WERI-Rb-1 (cell line): Measurements from ENCODE around the gene FNDC3B.

Experiments used
- DNase-seq: peaks from one replicate; pipeline ENCODE4 v3.0.0-alpha.2; 2020
- H3K27ac ChIP-seq: fragments of 250-450 bp; sonication (Bioruptor Pico); 2 replicates; pipeline ENCODE4 v1.5.1; 2020; ENCODE audit warnings: mild to moderate bottlenecking, moderate library complexity
- H3K27me3 ChIP-seq: fragments of 250-450 bp; sonication (Bioruptor Pico); 2 replicates; pipeline ENCODE4 v1.5.1; 2021; ENCODE audit warnings: mild to moderate bottlenecking, low read depth, moderate library complexity; ENCODE audit not compliant: insufficient read depth, severe bottlenecking
- H3K36me3 ChIP-seq: fragments of 250-450 bp; sonication (Bioruptor Pico); 2 replicates; pipeline ENCODE4 v1.5.1; 2020; ENCODE audit warnings: mild to moderate bottlenecking, moderate library complexity
- H3K4me3 ChIP-seq: 2 replicates; pipeline ENCODE4 v1.5.1; 2011; ENCODE audit warnings: low read depth, mild to moderate bottlenecking, control low read depth, low read length
- H3K9me3 ChIP-seq: fragments of 250-450 bp; sonication (Bioruptor Pico); 2 replicates; pipeline ENCODE4 v1.5.1; 2021; ENCODE audit warnings: mild to moderate bottlenecking, moderate library complexity; ENCODE audit not compliant: severe bottlenecking
- TF ChIP-seq, protein P1 (sequence below): IDR thresholded peaks from 2 replicates; pipeline ENCODE4 v1.5.1; 2011; ENCODE audit warnings: low read depth, mild to moderate bottlenecking, control low read depth, inconsistent platforms, low read length

The FNDC3B gene

GRCh38 chr3:172263781-172264486 lies 224.6 kb downstream of the FNDC3B start:
- Histone ChIP-seq H3K27me3 (no peaks in the 10 kb centered on the region), H3K4me3 (no peak overlapping the region), H3K36me3 (no peaks in the 10 kb centered on the region), H3K9me3 (no peaks in the 10 kb centered on the region), H3K27ac (no peak overlapping the region)
- DNase-seq: no peak
- TF ChIP-seq, protein P1, sequence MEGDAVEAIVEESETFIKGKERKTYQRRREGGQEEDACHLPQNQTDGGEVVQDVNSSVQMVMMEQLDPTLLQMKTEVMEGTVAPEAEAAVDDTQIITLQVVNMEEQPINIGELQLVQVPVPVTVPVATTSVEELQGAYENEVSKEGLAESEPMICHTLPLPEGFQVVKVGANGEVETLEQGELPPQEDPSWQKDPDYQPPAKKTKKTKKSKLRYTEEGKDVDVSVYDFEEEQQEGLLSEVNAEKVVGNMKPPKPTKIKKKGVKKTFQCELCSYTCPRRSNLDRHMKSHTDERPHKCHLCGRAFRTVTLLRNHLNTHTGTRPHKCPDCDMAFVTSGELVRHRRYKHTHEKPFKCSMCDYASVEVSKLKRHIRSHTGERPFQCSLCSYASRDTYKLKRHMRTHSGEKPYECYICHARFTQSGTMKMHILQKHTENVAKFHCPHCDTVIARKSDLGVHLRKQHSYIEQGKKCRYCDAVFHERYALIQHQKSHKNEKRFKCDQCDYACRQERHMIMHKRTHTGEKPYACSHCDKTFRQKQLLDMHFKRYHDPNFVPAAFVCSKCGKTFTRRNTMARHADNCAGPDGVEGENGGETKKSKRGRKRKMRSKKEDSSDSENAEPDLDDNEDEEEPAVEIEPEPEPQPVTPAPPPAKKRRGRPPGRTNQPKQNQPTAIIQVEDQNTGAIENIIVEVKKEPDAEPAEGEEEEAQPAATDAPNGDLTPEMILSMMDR: no peak

GRCh38 chr3:172266103-172266502 lies 226.7 kb downstream of the FNDC3B start:
- no peaks in the 10 kb centered on the region for H3K9me3 ChIP-seq
- no peak overlapping the region for H3K27ac ChIP-seq
- no peak for DNase-seq
- no peaks in the 10 kb centered on the region for H3K27me3 ChIP-seq
- no peak overlapping the region for H3K4me3 ChIP-seq
- no peaks in the 10 kb centered on the region for H3K36me3 ChIP-seq
- TF ChIP-seq, protein P1: no peak

DNA sequence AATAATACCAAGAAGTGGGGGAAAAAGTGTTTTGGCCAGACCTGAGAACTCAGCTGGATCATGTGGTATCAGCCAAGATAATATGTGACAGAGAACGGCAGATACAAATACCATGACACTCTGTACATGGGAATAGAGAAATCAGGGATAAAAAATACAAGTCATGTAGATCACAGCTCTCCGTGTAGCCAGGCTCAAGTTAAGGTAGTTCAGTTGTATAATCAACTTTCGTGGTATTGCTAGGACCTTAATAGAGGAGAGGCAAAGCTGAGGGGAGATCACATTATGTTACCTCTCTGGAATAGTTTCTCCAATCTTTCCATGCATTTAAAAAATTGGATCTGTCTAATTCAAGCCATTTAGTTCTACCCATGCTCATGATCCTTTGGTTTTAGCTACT lies 229.0 kb downstream of the FNDC3B start:
- TF ChIP-seq, protein P1: no peak
- Histone ChIP-seq H3K27me3 (no peaks in the 10 kb centered on the region), H3K27ac (no peak overlapping the region), H3K36me3 (no peaks in the 10 kb centered on the region), H3K9me3 (no peaks in the 10 kb centered on the region), H3K4me3 (no peak overlapping the region)
- no peak for DNase-seq

DNA sequence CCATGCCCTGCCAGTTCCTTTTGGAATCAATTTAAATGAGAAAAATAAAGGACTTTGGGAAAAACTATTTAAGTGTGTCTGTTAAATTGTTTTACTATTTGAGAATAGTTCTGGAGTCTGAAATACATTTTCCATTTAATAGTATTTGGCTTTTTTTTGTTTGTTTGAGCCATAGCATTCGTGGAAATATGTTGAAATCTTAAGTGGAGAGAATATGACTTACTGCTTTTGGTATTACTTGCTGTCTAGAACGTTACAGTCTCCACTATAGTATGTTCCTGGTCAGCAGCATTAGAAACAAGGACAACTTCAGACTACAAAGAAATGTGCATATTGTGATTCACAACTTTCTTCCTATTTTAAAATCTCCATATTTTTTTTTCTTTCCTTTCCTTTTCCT lies 229.5 kb downstream of the FNDC3B start:
- no peak overlapping the region for H3K4me3 ChIP-seq
- H3K9me3 ChIP-seq: no peaks in the 10 kb centered on the region
- H3K36me3 ChIP-seq: no peaks in the 10 kb centered on the region
- DNase-seq: no peak
- no peaks in the 10 kb centered on the region for H3K27me3 ChIP-seq
- no peak overlapping the region for H3K27ac ChIP-seq
- TF ChIP-seq, protein P1: no peak

DNA sequence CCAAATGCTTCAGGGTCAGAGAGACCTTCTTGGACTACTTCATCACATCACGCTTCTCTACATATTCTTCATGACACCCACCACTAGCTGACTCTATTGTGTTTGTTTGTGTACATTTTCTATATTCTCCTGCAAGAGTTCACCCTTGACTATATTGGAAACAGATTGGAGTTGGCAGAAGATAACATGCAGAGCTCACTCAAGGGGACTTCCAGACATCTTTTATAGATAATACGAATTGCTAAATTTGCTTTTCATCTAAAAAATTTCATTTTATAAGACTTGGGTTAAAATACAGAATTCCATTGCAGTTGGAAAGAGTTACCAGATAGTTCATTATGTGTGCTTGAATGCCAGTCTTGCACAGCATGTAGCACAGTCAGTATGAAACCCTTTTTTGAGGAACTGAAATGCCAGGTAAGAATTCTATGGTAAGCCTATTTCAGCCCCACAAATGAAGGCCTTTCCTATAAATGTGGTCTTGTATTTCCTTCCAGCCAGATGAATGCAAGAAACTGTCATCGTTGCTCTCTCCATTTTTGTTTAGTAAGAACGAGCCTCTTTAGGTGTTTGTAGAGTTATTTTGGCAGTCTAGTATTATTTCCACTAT lies 231.3 kb downstream of the FNDC3B start:
- no peak overlapping the region for H3K27ac ChIP-seq
- H3K36me3 ChIP-seq: no peaks in the 10 kb centered on the region

More for the DNA sequence above, 231.3 kb downstream of the FNDC3B start:
- Histone ChIP-seq H3K27me3 (no peaks in the 10 kb centered on the region), H3K9me3 (no peaks in the 10 kb centered on the region), H3K4me3 (no peak overlapping the region)
- no peak for DNase-seq
- TF ChIP-seq, protein P1: no peak
